DND-41 (cell line): ENCODE results near the gene MMP20.

Experiments
- ATAC-seq: fragments of 200-7000 bp; cut with Tn5 transposase; 3 replicates; pipeline ENCODE4 v1.9.1; 2021; ENCODE audit warnings: low read depth; ENCODE audit not compliant: insufficient read depth
- DNase-seq: peaks from one replicate; pipeline ENCODE4 v3.0.0-alpha.2; 2020
- H2AFZ ChIP-seq: 2 replicates; pipeline ENCODE4 v1.6.0; 2012; ENCODE audit warnings: low read depth, low read length
- H3K27ac ChIP-seq: 2 replicates; pipeline ENCODE4 v1.5.1; 2012; ENCODE audit warnings: low read length, inconsistent platforms
- H3K27me3 ChIP-seq: fragments of 200-600 bp; sonication (generic); 2 replicates; pipeline ENCODE4 v1.6.0; 2012; ENCODE audit warnings: low read length, mild to moderate bottlenecking, inconsistent platforms; ENCODE audit not compliant: insufficient read depth, poor library complexity
- H3K36me3 ChIP-seq: 2 replicates; pipeline ENCODE4 v1.5.1; 2012; ENCODE audit warnings: low read length, inconsistent platforms; ENCODE audit not compliant: insufficient read depth
- H3K4me1 ChIP-seq: 2 replicates; pipeline ENCODE4 v1.5.1; 2012; ENCODE audit warnings: mild to moderate bottlenecking, low read length; ENCODE audit not compliant: insufficient read depth
- H3K4me2 ChIP-seq: 2 replicates; pipeline ENCODE4 v1.6.0; 2012; ENCODE audit warnings: mild to moderate bottlenecking, moderate library complexity, low read length, inconsistent platforms; ENCODE audit not compliant: insufficient read depth
- H3K4me3 ChIP-seq, 2 experiments: fragments of 200-600 bp in 1 of 2; shearing (Covaris generic) in 1 of 2; 2 replicates each; pipeline ENCODE4 v1.5.1; 2012 to 2016; ENCODE audit warnings: inconsistent platforms in 2 of 2, low read length in 2 of 2, mild to moderate bottlenecking in 2 of 2, low read depth in 1 of 2, moderate library complexity in 1 of 2
- H3K79me2 ChIP-seq: 2 replicates; pipeline ENCODE4 v1.6.0; 2012; ENCODE audit warnings: low read length, inconsistent platforms; ENCODE audit not compliant: insufficient read depth
- H3K9ac ChIP-seq: 2 replicates; pipeline ENCODE4 v1.6.0; 2012; ENCODE audit warnings: low read depth, mild to moderate bottlenecking, inconsistent platforms, low read length, moderate library complexity
- H3K9me3 ChIP-seq: 2 replicates; pipeline ENCODE4 v1.5.1; 2012; ENCODE audit warnings: low read length, moderate library complexity, mild to moderate bottlenecking, inconsistent platforms; ENCODE audit not compliant: insufficient read depth, severe bottlenecking
- H4K20me1 ChIP-seq: 2 replicates; pipeline ENCODE4 v1.6.0; 2012; ENCODE audit warnings: low read length; ENCODE audit not compliant: insufficient read depth
- CTCF ChIP-seq: IDR thresholded peaks from 2 replicates; pipeline ENCODE4 v1.5.1; 2012; ENCODE audit warnings: borderline replicate concordance, low read length, moderate library complexity, mild to moderate bottlenecking; ENCODE audit not compliant: poor library complexity, severe bottlenecking; ENCODE audit errors: extremely low read depth
- EZH2 ChIP-seq: IDR thresholded peaks from 3 replicates; pipeline ENCODE4 v1.6.1; 2012; ENCODE audit warnings: borderline replicate concordance, low read depth, mild to moderate bottlenecking, moderate library complexity, low read length, inconsistent platforms; ENCODE audit not compliant: severe bottlenecking

Gene MMP20

GRCh38 chr11:102561636-102562035 lies 63.5 kb downstream of the MMP20 start:
- no peak; the same call in 2 of the 3 replicates for ATAC-seq
- Histone ChIP-seq H3K9me3 (peaks cover 9% of the 10 kb centered on the region), H3K9ac (no peak overlapping the region), H2AFZ (no peak overlapping the region; the same call in 1 of the 2 replicates), H3K27me3 (no peaks in the 10 kb centered on the region), H3K4me3 (no peak overlapping the region), H4K20me1 (no peaks in the 10 kb centered on the region), H3K4me1 (peaks cover 33% of the 10 kb centered on the region), H3K4me2 (peak overlapping the region; percentile 61; the same call in 1 of the 2 replicates), H3K79me2 (no peaks in the 10 kb centered on the region), H3K36me3 (no peaks in the 10 kb centered on the region), H3K27ac (peak overlapping the region; percentile 59)
- TF ChIP-seq EZH2 (no peak), CTCF (no peak)
- DNase-seq = no peak

DNA sequence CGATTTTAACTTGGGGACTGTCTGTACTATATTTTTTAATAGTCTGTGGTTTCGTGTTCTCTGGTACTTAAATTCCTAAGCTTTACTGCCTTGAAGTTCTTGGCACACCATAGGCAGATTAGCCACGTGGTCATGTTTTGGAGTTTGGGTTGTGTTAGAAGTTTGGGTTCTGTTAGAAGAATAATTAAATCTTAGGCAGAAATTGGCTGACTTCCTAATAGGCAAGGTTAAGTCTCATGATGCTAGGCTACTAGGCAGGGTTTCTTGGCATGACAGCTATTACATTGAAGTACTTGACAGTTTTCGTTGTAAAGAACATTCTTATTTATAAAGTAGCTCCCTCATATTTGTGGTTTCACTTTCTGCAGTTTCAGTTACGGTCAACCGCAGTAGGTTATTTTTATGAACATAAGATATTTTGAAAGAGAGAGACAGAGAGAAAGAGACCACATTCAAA lies 64.5 kb downstream of the MMP20 start:
- TF ChIP-seq EZH2 (no peak), CTCF (no peak)
- Histone ChIP-seq H3K4me3 (peak overlapping the region in 1 of 2 experiments; percentile 44; a peak in 3 of 4 replicates), H3K36me3 (no peaks in the 10 kb centered on the region), H3K27me3 (no peaks in the 10 kb centered on the region), H3K9me3 (peaks cover 4% of the 10 kb centered on the region), H3K27ac (peak overlapping the region; percentile 72), H3K4me1 (peaks cover 33% of the 10 kb centered on the region), H4K20me1 (no peaks in the 10 kb centered on the region), H2AFZ (peak overlapping the region; percentile 19; the same call in 1 of the 2 replicates), H3K79me2 (no peaks in the 10 kb centered on the region), H3K4me2 (peak overlapping the region; percentile 61), H3K9ac (peak overlapping the region; percentile 37; the same call in 1 of the 2 replicates)
- ATAC-seq = peak; percentile 87
- peak; percentile 33 for DNase-seq

DNA sequence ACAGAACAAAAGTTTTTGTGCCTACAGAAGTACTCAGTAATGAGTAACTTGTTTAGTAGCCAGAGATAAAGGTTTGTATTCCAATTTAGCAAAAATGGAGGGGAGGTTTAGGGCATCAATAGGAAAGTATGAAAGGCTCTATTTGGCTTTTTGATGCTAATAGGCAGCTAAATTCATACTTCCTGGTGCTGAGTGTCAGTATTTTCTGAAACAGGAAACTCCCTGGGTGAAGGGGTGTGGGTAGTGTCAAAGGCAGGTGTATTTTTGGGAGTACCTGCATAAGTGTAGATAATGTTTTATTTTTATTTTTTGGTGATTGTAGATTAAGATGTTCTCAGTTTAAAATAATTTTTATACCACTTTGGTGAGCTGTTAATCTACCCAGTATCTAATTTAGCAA lies 65.3 kb downstream of the MMP20 start:
- no peaks in the 10 kb centered on the region for H3K27me3 ChIP-seq

More for the DNA sequence above, 65.3 kb downstream of the MMP20 start:
- H3K36me3 ChIP-seq = no peaks in the 10 kb centered on the region
- H4K20me1 ChIP-seq = no peaks in the 10 kb centered on the region
- peak overlapping the region; percentile 61; the same call in 1 of the 2 replicates for H3K4me2 ChIP-seq
- H3K27ac ChIP-seq = peak overlapping the region; percentile 9; the same call in 1 of the 2 replicates
- no peak overlapping the region for H2AFZ ChIP-seq
- peaks cover 33% of the 10 kb centered on the region for H3K4me1 ChIP-seq
- no peak for TF ChIP-seq CTCF
- TF ChIP-seq EZH2 = no peak
- no peak overlapping the region; the same call in 1 of the 2 replicates for H3K9ac ChIP-seq
- H3K4me3 ChIP-seq = no peak overlapping the region
- ATAC-seq (peak; percentile 54; the same call in 2 of the 3 replicates), DNase-seq (no peak)
- H3K9me3 ChIP-seq = peaks cover 4% of the 10 kb centered on the region
- no peaks in the 10 kb centered on the region for H3K79me2 ChIP-seq
